DMS79 (cell line): ENCODE measurements around the gene ZKSCAN4.

Experiments used
- DNase-seq: peaks from one replicate; lab custom pipeline; 2025; lab: John Stamatoyannopoulos, UW

Gene ZKSCAN4

GRCh38 chr6:28252009-28252975 lies at the start of gene ZKSCAN4:
TSS of gene ZKSCAN4 (minus strand) at chr6:28252269. CDS start at chr6:28251980, 289 bp downstream.
- DNase-seq: peak; percentile 68

- DNase-seq: no peak
Observed at GRCh38 chr6:28296520-28297060, 44.5 kb upstream of the ZKSCAN4 start.

GRCh38 chr6:28295326-28295725 lies 43.3 kb upstream of the ZKSCAN4 start:
- no peak for DNase-seq

DNA sequence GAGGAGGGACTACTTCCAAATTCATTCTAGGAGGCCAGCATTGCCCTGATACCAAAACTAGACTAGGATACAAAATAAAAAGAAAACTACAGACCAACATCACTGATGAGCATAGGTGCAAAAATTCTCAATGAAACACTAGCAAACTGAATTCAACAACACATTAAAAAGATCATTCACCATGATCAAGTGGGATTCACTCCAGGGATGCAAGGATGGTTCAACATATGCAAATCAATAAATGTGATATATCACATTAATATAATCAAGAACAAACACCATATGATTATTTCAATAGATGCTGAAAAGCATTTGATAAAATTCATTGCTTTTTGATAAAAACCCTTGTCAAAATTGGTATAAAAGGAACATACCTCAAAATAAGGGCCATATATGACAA lies 39.5 kb upstream of the ZKSCAN4 start:
- no peak for DNase-seq

- DNase-seq: no peak
Observed at GRCh38 chr6:28282926-28283325, 30.9 kb upstream of the ZKSCAN4 start.

DNA sequence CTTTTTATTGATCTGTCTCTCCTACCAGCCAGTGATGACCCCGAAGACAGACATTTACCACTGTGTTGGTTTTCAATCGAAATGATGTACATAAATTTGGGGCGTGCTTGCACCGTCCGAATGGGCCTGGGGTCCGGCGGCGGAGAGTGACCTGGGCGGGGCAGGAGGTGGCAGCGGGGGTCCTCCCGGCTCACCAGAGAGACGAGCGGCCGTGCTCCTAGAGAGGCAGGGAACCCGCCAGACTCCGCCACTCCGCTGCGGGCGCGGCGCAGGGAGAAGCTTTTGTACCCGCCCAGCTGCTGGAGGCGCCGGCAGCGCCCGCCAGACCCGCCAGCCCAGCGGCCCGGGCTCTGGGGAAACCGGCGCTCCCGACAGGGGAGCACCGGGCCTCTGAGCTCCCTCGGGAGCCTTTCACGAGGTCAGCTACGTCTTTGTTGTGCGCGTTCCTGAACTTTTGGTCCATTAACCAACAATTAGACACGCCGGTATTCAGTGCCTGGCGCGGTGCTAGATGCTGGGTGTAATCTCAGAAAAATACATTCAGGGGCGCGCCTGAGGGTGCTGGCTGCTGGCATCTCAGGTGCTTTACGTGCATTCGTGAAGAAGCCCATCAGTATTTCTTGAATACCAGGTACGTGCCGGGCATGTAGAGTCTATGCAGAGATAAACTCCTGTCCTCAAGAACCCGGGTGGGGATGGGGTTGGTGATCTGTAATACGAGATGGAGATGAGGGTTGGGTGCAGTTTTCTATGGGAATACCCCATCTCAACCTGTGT lies 29.4 kb upstream of the ZKSCAN4 start, which contains the start of gene PGBD1:
Gene PGBD1 (plus strand): TSS at position 285 of the 777 bp plus-strand sequence. CDS start 2,242 bp downstream, outside the sequence.
- peak; percentile 47 for DNase-seq

GRCh38 chr6:28280595-28281287 lies 28.7 kb upstream of the ZKSCAN4 start:
- no peak for DNase-seq

DNA sequence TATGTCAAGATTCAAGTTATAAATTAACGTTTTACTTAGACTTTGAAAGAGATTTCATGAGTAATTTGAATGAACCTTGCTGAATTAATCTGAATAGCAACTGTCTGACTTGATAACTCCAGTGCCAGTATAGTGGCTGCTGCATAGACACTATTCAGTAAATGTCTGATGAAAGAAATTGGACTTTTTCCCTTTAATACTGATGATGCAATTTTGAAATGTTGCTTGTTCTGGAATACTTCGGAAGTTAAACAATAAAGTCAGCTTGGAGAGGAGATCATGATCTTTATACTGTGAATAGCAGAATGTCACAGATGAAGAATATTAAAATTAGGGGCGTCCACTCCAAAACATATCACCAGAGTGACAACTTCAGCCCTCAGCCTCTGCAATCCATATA lies 25.7 kb upstream of the ZKSCAN4 start:
- no peak for DNase-seq

GRCh38 chr6:28274888-28275287 lies 22.8 kb upstream of the ZKSCAN4 start:
- DNase-seq: no peak

GRCh38 chr6:28269492-28269891 lies 17.4 kb upstream of the ZKSCAN4 start:
- DNase-seq: no peak

GRCh38 chr6:28267695-28268059 lies 15.6 kb upstream of the ZKSCAN4 start:
- no peak for DNase-seq

- peak; percentile 87 for DNase-seq
Observed at GRCh38 chr6:28266962-28267694, 15.1 kb upstream of the ZKSCAN4 start, which contains the start of gene ZSCAN26. TSS of gene ZSCAN26 (plus strand) at chr6:28267143. CDS start at chr6:28271920, 4,777 bp downstream.

DNA sequence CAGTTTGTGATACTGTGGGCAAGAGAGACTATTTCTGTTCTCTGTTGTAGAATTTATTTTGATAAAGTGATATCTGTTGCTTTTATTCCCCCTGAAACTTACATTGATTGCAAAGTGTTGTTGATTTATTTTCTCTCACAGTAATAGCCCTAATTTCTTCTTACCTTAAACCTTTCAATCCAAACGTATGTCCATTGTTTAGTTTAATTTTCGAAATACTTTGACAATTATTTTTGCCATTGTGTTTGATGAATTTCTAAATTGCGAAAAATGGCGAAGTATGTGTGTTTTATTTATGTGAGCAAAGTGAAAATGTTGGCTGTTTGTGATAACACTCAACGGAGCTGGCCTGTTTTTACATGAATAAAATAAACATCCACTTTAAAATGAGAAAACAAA lies 14.5 kb upstream of the ZKSCAN4 start:
- no peak for DNase-seq

GRCh38 chr6:28264834-28265401 lies 12.8 kb upstream of the ZKSCAN4 start:
- DNase-seq: no peak

GRCh38 chr6:28263922-28264321 lies 11.9 kb upstream of the ZKSCAN4 start:
- DNase-seq: no peak

DNA sequence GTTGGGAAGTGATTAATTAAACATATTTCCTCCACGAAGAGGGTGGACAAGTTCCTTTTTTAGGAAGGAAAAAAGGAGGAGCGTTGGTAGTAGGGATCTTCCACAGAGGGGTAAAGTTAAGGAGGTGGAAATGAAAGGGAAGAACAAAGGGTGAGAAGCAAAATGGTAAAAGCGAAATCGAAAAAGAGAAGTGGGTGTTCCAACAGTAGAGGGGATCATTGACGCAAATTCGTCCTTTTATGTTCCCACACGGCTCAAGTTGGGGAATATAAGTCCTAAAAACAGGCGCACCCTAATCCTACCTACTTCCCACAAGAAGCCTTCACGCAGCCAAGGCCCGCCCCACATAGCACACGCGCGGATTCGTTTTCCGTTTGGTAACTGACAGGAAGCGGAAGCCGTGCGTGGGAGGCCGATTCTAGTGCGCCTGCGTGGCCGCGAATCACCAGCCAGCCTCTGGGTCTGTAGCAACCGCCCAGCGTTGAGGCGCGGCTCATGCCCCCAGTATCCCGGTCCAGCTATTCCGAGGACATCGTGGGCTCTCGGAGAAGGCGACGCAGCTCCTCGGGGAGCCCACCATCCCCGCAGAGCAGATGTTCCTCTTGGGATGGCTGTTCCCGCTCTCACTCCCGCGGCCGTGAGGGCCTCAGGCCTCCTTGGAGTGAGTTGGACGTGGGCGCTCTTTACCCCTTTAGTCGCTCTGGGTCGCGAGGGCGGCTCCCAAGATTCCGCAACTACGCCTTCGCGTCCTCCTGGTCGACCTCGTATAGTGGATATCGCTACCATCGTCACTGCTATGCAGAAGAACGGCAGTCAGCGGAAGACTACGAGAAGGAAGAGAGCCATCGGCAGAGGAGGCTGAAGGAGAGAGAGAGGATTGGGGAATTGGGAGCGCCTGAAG lies 7.1 kb upstream of the ZKSCAN4 start, which contains the start of gene NKAPL:
Gene NKAPL (plus strand): TSS at position 421 of the 901 bp plus-strand sequence. CDS start 75 bp downstream, at position 496.
- no peak for DNase-seq

DNA sequence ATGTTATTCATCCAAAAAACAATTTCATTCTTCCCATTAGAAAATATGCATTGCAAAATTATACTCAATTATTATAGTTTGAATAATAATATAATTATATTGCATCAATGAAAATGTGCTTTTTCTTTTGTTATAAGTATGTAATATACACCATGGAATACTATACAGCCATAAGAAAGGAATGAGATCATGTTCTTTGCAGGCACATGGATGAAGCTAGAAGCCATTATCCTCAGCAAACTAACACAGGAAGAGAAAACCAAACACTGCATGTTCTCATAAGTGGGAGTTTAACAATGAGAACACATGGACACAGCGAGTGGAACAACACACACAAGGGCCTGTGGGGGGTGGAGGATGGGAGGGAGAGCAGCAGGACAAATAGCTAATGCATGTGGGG lies 5.0 kb upstream of the ZKSCAN4 start:
- no peak for DNase-seq

GRCh38 chr6:28254121-28254519 lies 2.1 kb upstream of the ZKSCAN4 start:
- DNase-seq: no peak

DNA sequence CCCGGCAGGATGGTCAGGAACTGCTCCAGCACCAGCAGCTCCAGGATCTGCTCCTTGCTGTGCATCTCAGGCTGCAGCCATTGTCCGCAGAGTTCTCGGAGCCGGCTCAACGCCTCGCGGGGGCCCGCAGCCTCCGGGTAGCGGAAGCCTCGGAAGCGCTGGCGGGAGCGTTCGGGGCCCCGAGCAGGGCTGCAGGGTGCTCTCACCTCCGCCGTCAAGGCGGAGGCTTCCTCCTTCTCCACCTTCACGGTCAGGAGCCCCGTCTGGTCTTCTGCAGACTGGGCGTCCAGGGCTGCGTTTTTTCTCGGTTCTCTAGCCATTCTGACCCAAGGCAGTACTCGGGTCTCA lies 434 bp downstream of the ZKSCAN4 start:
- no peak for DNase-seq

DNA sequence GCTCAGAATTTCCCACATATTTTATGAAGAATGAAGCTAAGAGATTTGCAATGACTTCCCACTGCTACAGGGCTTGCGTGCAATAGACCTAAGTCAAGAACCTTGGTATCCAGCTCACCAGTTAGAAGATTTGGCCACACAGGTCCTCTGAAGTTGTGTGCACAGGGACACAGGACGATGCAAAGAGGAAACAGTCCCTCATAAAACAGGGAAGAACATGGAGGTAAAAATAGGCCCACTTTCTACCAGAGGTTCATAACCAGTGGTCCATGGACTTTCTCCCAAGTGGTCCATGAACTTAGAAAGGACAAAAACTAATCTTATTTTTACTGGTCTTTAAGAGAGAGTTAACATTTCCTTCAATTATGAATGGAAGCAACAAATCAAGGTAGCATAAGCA lies 1.3 kb downstream of the ZKSCAN4 start:
- DNase-seq: no peak
